ENCODE measurements around the gene STARD9.
"Not testable (repeated sequence)": the region's sequence is repeated elsewhere in the genome, so short reads cannot be mapped to it uniquely, and the experiment has no call there.

GRCh38 chr15:42680142-42680482 is 104.7 kb downstream of the STARD9 start:
- TF ChIP-seq, protein P1, sequence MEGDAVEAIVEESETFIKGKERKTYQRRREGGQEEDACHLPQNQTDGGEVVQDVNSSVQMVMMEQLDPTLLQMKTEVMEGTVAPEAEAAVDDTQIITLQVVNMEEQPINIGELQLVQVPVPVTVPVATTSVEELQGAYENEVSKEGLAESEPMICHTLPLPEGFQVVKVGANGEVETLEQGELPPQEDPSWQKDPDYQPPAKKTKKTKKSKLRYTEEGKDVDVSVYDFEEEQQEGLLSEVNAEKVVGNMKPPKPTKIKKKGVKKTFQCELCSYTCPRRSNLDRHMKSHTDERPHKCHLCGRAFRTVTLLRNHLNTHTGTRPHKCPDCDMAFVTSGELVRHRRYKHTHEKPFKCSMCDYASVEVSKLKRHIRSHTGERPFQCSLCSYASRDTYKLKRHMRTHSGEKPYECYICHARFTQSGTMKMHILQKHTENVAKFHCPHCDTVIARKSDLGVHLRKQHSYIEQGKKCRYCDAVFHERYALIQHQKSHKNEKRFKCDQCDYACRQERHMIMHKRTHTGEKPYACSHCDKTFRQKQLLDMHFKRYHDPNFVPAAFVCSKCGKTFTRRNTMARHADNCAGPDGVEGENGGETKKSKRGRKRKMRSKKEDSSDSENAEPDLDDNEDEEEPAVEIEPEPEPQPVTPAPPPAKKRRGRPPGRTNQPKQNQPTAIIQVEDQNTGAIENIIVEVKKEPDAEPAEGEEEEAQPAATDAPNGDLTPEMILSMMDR (conservative IDR thresholded peaks at IDR 0.05 in 1 of 2, IDR thresholded peaks at IDR 0.05 in 1 of 2; ENCODE audit: extremely low read depth in 1 of 2, insufficient read depth in 1 of 2, low read depth in 1 of 2, low read length in 2 of 2): not testable (repeated sequence)
- TF ChIP-seq EZH2 (IDR thresholded peaks at IDR 0.05; ENCODE audit: borderline replicate concordance, low read length): not testable (repeated sequence)

Measured in mammary epithelial cell (primary cell).